Neuronal stem cell (in vitro differentiated cells): ENCODE measurements around the gene POLR1D.

Experiments
- DNase-seq: peaks from one replicate; pipeline ENCODE4 v3.0.0-alpha.2; 2013; ENCODE audit warnings: low spot score
- H2AFZ ChIP-seq: one replicate; pipeline ENCODE4 v1.6.1; 2013; ENCODE audit warnings: mild to moderate bottlenecking, low read length, inconsistent platforms
- H2AK5ac ChIP-seq: 2 replicates; pipeline ENCODE4 v1.6.1; 2013; ENCODE audit warnings: low read depth, mild to moderate bottlenecking, inconsistent platforms, low read length, moderate library complexity, mixed read lengths
- H2BK120ac ChIP-seq: 2 replicates; pipeline ENCODE4 v1.6.1; 2013; ENCODE audit warnings: low read depth, mild to moderate bottlenecking, inconsistent platforms, low read length, moderate library complexity, mixed read lengths
- H2BK12ac ChIP-seq: one replicate; pipeline ENCODE4 v1.6.1; 2013; ENCODE audit warnings: low read length, inconsistent platforms
- H2BK15ac ChIP-seq: 2 replicates; pipeline ENCODE4 v1.6.1; 2013; ENCODE audit warnings: mild to moderate bottlenecking, low read length, inconsistent platforms, mixed read lengths
- H2BK5ac ChIP-seq: one replicate; pipeline ENCODE4 v1.6.1; 2013; ENCODE audit warnings: inconsistent platforms, mild to moderate bottlenecking, low read length, moderate library complexity
- H3K14ac ChIP-seq: one replicate; pipeline ENCODE4 v1.6.1; 2013; ENCODE audit warnings: low read length, inconsistent platforms
- H3K18ac ChIP-seq: 2 replicates; pipeline ENCODE4 v1.6.1; 2013; ENCODE audit warnings: low read length, inconsistent platforms
- H3K23ac ChIP-seq: 2 replicates; pipeline ENCODE4 v1.6.1; 2013; ENCODE audit warnings: low read depth, mild to moderate bottlenecking, mixed read lengths, low read length, inconsistent platforms; ENCODE audit not compliant: poor library complexity
- H3K27ac ChIP-seq: replicated peaks from 3 replicates; pipeline ENCODE4 v1.5.1; 2013; ENCODE audit warnings: low read length, inconsistent platforms
- H3K27me3 ChIP-seq, 3 experiments: 2 replicates each; pipeline ENCODE4 v1.6.1; 2013; ENCODE audit warnings: low read length in 3 of 3, mild to moderate bottlenecking in 2 of 3, inconsistent platforms in 1 of 3, low read depth in 1 of 3, mixed read lengths in 1 of 3, moderate library complexity in 1 of 3; ENCODE audit not compliant: control insufficient read depth in 3 of 3, insufficient read depth in 3 of 3
- H3K36me3 ChIP-seq, 2 donors: replicated peaks in 1 of 2; 2 replicates each; pipeline ENCODE4 v1.6.1; 2013; ENCODE audit warnings: low read length in 2 of 2; ENCODE audit not compliant: control insufficient read depth in 2 of 2, insufficient read depth in 2 of 2
- H3K4ac ChIP-seq: 2 replicates; pipeline ENCODE4 v1.6.1; 2013; ENCODE audit warnings: inconsistent platforms, mild to moderate bottlenecking, low read length, moderate library complexity
- H3K4me1 ChIP-seq, 2 donors: 1 replicate in 1 of 2; 2 replicates in 1 of 2; pipeline ENCODE4 v1.6.1; 2013; ENCODE audit warnings: low read length in 2 of 2, low read depth in 1 of 2; ENCODE audit not compliant: control insufficient read depth in 2 of 2, insufficient read depth in 1 of 2
- H3K4me2 ChIP-seq: one replicate; pipeline ENCODE4 v1.6.1; 2013; ENCODE audit warnings: mild to moderate bottlenecking, low read length, inconsistent platforms; ENCODE audit not compliant: insufficient read depth, poor library complexity, severe bottlenecking
- H3K4me3 ChIP-seq, 2 donors: 2 replicates each; pipeline ENCODE4 v1.5.1; 2013; ENCODE audit warnings: low read length in 2 of 2, mild to moderate bottlenecking in 2 of 2, inconsistent platforms in 1 of 2, moderate library complexity in 1 of 2
- H3K79me1 ChIP-seq: one replicate; pipeline ENCODE4 v1.6.1; 2013; ENCODE audit warnings: low read depth, mild to moderate bottlenecking, inconsistent platforms, low read length, moderate library complexity
- H3K9ac ChIP-seq: one replicate; pipeline ENCODE4 v1.6.1; 2013; ENCODE audit warnings: mild to moderate bottlenecking, low read depth, low read length, inconsistent platforms; ENCODE audit not compliant: poor library complexity
- H3K9me3 ChIP-seq, 2 donors: replicated peaks in 1 of 2; 2 replicates each; pipeline versions ENCODE3 to v1.6.1; 2013; ENCODE audit warnings: low read length in 2 of 2, mild to moderate bottlenecking in 2 of 2, inconsistent platforms in 1 of 2, low read depth in 1 of 2, mixed read lengths in 1 of 2, moderate library complexity in 1 of 2; ENCODE audit not compliant: control insufficient read depth in 2 of 2, insufficient read depth in 1 of 2
- H4K8ac ChIP-seq: one replicate; pipeline ENCODE4 v1.6.1; 2013; ENCODE audit warnings: low read depth, mild to moderate bottlenecking, inconsistent platforms, low read length, moderate library complexity
- H4K91ac ChIP-seq: one replicate; pipeline ENCODE4 v1.6.1; 2013; ENCODE audit warnings: low read length, low read depth, mild to moderate bottlenecking, inconsistent platforms; ENCODE audit not compliant: poor library complexity
- WGBS, 2 donors: extraction: QIAGEN DNeasy Blood & Tissue Kit; methylation state at CpG; one replicate each; pipeline ENCODE4 v1.1.7; 2013; ENCODE audit warnings: missing lambda C conversion rate in 2 of 2, mixed read lengths in 1 of 2; ENCODE audit not compliant: insufficient read length in 2 of 2, insufficient replicate concordance in 1 of 2; ENCODE audit errors: extremely low coverage in 2 of 2; 5-methylcytosine and 5-hydroxymethylcytosine counted together

The POLR1D gene

DNA sequence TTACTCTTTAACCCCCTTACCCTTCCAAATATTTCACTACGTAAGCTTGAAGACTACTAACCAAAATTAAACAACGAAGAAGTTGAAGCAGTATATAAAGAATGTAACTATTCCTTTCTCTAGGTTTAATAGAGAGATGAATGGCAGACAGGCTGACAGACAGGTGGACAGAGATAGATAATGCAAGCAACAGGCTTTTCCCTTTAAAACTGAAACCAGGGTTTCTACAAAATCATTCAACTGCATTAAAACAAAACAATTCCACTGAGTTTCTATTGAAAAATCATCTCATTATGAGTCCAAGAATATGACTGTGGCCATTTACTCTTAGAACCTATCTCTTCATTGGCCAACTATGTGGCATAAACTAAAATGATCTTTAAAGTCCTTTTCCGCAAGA lies 16.6 kb upstream of the POLR1D start:
- Histone ChIP-seq H3K9me3 (no peaks in the 10 kb centered on the region), H2BK120ac (no peak overlapping the region), H4K91ac (no peak overlapping the region), H3K23ac (no peak overlapping the region), H3K79me1 (no peaks in the 10 kb centered on the region), H3K4me2 (no peak overlapping the region), H3K14ac (no peak overlapping the region), H2BK15ac (no peak overlapping the region), H3K9ac (no peak overlapping the region), H2AFZ (no peak overlapping the region), H3K4me1 (peaks cover 0 to 6% of the 10 kb centered on the region in 2 donors), H2AK5ac (no peak overlapping the region), H3K18ac (no peak overlapping the region), H4K8ac (no peak overlapping the region), H3K27me3 (no peaks in the 10 kb centered on the region), H2BK12ac (no peak overlapping the region), H3K27ac (no peak overlapping the region), H2BK5ac (no peak overlapping the region), H3K36me3 (no peaks in the 10 kb centered on the region), H3K4me3 (no peak overlapping the region), H3K4ac (no peak overlapping the region)
- WGBS, 2 donors = 100% methylated on average over 1 of the region's 3 CpGs; no CpG with 5 or more reads in 1 of the 2 donors
- no peak for DNase-seq

- no peak overlapping the region for H2AFZ ChIP-seq
- no peak for DNase-seq
- no peaks in the 10 kb centered on the region for H3K27me3 ChIP-seq
- no peak overlapping the region for H3K23ac ChIP-seq
- H2BK120ac ChIP-seq = no peak overlapping the region
- H3K9ac ChIP-seq = no peak overlapping the region
- no peaks in the 10 kb centered on the region for H3K79me1 ChIP-seq
- H4K8ac ChIP-seq = no peak overlapping the region
- no peak overlapping the region for H3K4me3 ChIP-seq
- H4K91ac ChIP-seq = no peak overlapping the region
- no peak overlapping the region for H2AK5ac ChIP-seq
- H2BK15ac ChIP-seq = no peak overlapping the region
- H3K27ac ChIP-seq = no peak overlapping the region
- no peaks in the 10 kb centered on the region for H3K9me3 ChIP-seq
- H3K18ac ChIP-seq = no peak overlapping the region
- no peak overlapping the region for H3K4ac ChIP-seq
- no peaks in the 10 kb centered on the region for H3K36me3 ChIP-seq
- no peak overlapping the region for H2BK12ac ChIP-seq
- H3K4me2 ChIP-seq = no peak overlapping the region
- no peak overlapping the region for H3K14ac ChIP-seq
- H2BK5ac ChIP-seq = no peak overlapping the region
- peaks cover 0 to 4% of the 10 kb centered on the region in 2 donors for H3K4me1 ChIP-seq
- no CpG with 5 or more reads among the region's 2 CpGs for WGBS, 2 donors
Observed at GRCh38 chr13:27605610-27606200, 16.0 kb upstream of the POLR1D start.

DNA sequence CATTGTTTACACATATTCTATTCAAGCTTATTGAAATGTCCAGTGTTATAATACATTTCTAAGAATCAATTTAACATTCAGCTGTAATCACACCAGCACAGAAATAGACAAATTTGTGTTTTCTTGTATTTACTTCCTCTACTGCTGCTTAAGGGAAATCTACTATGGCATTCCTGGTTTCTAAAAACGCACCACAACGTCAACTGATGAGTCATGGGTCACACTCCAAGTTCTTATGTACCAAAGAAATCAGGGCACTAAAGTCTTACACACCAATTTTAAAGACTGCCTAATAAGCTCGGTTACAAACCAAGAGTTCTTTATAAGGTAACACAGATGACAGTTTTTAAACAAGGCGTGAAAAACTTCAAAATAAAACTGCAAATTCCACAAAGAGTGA lies 14.6 kb upstream of the POLR1D start:
- Histone ChIP-seq H4K91ac (no peak overlapping the region), H2BK15ac (no peak overlapping the region), H3K4me2 (no peak overlapping the region), H3K4me3 (no peak overlapping the region), H3K27ac (no peak overlapping the region), H4K8ac (no peak overlapping the region), H3K9ac (no peak overlapping the region), H3K36me3 (no peaks in the 10 kb centered on the region), H2BK12ac (no peak overlapping the region), H2AK5ac (no peak overlapping the region), H3K27me3 (no peaks in the 10 kb centered on the region), H2AFZ (no peak overlapping the region), H2BK5ac (no peak overlapping the region), H3K4ac (no peak overlapping the region), H3K23ac (no peak overlapping the region), H3K4me1 (peaks cover 0 to 4% of the 10 kb centered on the region in 2 donors), H3K18ac (no peak overlapping the region), H2BK120ac (no peak overlapping the region), H3K79me1 (no peaks in the 10 kb centered on the region), H3K14ac (no peak overlapping the region), H3K9me3 (no peaks in the 10 kb centered on the region)
- no peak for DNase-seq
- WGBS, 2 donors = no CpG with 5 or more reads among the region's 4 CpGs

DNA sequence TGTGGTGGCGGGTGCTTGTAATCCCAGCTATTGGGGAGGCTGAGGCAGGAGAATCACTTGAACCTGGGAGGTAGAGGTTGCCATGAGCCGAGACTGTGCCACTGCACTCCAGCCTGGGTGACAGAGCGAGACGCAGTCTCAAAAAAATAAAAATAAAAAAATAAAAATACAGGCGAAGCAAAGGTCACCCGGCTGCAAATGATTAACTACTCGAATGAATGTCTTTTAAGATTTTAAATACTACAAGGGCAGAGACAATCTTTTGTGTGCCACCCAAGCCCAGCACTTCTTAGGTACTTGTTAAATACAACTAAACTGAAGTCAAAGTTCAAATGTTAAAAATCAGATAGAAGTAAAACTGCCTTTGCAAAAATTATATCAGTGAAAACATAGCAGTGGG lies 8.1 kb upstream of the POLR1D start:
- Histone ChIP-seq H2BK120ac (no peak overlapping the region), H2BK5ac (no peak overlapping the region), H3K9me3 (no peaks in the 10 kb centered on the region), H2BK12ac (no peak overlapping the region), H3K27ac (no peak overlapping the region), H3K14ac (no peak overlapping the region), H4K91ac (no peak overlapping the region), H3K36me3 (no peaks in the 10 kb centered on the region), H3K4me2 (no peak overlapping the region), H3K79me1 (no peaks in the 10 kb centered on the region), H4K8ac (no peak overlapping the region), H2AK5ac (no peak overlapping the region), H3K27me3 (no peaks in the 10 kb centered on the region), H2AFZ (no peak overlapping the region), H3K4ac (no peak overlapping the region), H2BK15ac (no peak overlapping the region), H3K4me1 (peaks cover under 1 to 1% of the 10 kb centered on the region in 2 donors), H3K23ac (no peak overlapping the region), H3K4me3 (no peak overlapping the region), H3K18ac (no peak overlapping the region), H3K9ac (no peak overlapping the region)
- no CpG with 5 or more reads among the region's 7 CpGs for WGBS, 2 donors
- no peak for DNase-seq
